Peyer's patch (tissue), 4 donors: ENCODE data around the gene MED28. TPM values are rescaled to one million over a fixed set of nuclear protein-coding genes. Genes with fewer than 3 reads are reported as not detected.

Experiments
- DNase-seq, 3 donors: peaks; one replicate each; pipeline ENCODE4 v3.0.0-alpha.2; 2017 to 2019
- H3K27ac ChIP-seq, 4 donors: fragments of 200-600 bp; sonication (generic); one replicate each; pipeline ENCODE4 v1.5.1; 2016 to 2019
- H3K27me3 ChIP-seq, 2 donors: fragments of 200-600 bp; sonication (generic); one replicate each; pipeline ENCODE4 v1.5.1; 2019
- H3K36me3 ChIP-seq, 3 donors: fragments of 200-600 bp; sonication (generic); one replicate each; pipeline ENCODE4 v1.5.1; 2016 to 2019
- H3K4me1 ChIP-seq, 4 donors: fragments of 200-600 bp; sonication (generic); one replicate each; pipeline ENCODE4 v1.5.1; 2016 to 2019
- H3K4me3 ChIP-seq, 4 donors: fragments of 200-600 bp; sonication (generic); 1 replicate in 3 of 4; 2 replicates in 1 of 4; pipeline ENCODE4 v1.5.1; 2016 to 2019; ENCODE audit warnings: mild to moderate bottlenecking in 1 of 4
- H3K9me3 ChIP-seq, 4 donors: fragments of 200-600 bp; sonication (generic); one replicate each; pipeline ENCODE4 v1.5.1; 2016 to 2019; ENCODE audit warnings: mild to moderate bottlenecking in 1 of 4
- POLR2A ChIP-seq, 2 donors: fragments of 450-650 bp; IDR thresholded peaks; one replicate each; pipeline ENCODE4 v1.5.1; 2017; ENCODE audit warnings: antibody characterized with exemption in 2 of 2, mild to moderate bottlenecking in 2 of 2, moderate library complexity in 2 of 2
- total RNA-seq, 4 donors: library from RNA; depleted of rRNA; stranded (reverse); fragments of >200 nt; gene quantifications; one replicate each; pipeline ENCODE4 v1.1.0, GENCODE V29; 2016
- TF ChIP-seq, protein P1 (sequence below), 6 experiments: fragments of 450-650 bp in 4 of 6; fragments of 200-600 bp in 2 of 6; sonication (generic) in 1 of 6; IDR thresholded peaks; one replicate each; pipeline ENCODE4 v1.5.1; 2017 to 2019; ENCODE audit warnings: antibody characterized with exemption in 6 of 6, mild to moderate bottlenecking in 3 of 6, moderate library complexity in 1 of 6

MED28 gene
- total RNA-seq, 4 donors from 2014 or later, result 12.6 to 21.0 (median 18.9) TPM

- no peak for DNase-seq
- Histone ChIP-seq H3K9me3 (no peaks in the 10 kb centered on the region), H3K4me1 (no peaks in the 10 kb centered on the region), H3K36me3 (no peaks in the 10 kb centered on the region), H3K27ac (no peak overlapping the region), H3K4me3 (no peak overlapping the region), H3K27me3 (no peaks in the 10 kb centered on the region)
- TF ChIP-seq, protein P1, sequence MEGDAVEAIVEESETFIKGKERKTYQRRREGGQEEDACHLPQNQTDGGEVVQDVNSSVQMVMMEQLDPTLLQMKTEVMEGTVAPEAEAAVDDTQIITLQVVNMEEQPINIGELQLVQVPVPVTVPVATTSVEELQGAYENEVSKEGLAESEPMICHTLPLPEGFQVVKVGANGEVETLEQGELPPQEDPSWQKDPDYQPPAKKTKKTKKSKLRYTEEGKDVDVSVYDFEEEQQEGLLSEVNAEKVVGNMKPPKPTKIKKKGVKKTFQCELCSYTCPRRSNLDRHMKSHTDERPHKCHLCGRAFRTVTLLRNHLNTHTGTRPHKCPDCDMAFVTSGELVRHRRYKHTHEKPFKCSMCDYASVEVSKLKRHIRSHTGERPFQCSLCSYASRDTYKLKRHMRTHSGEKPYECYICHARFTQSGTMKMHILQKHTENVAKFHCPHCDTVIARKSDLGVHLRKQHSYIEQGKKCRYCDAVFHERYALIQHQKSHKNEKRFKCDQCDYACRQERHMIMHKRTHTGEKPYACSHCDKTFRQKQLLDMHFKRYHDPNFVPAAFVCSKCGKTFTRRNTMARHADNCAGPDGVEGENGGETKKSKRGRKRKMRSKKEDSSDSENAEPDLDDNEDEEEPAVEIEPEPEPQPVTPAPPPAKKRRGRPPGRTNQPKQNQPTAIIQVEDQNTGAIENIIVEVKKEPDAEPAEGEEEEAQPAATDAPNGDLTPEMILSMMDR (IDR thresholded peaks at IDR 0.05), result no peak
- no peak for TF ChIP-seq POLR2A (IDR thresholded peaks at IDR 0.05)
These were observed 67.8 kb downstream of the MED28 start for GRCh38 chr4:17682222-17682566.

Other genes starting within 250 kb of the MED28 start
- gene QDPR, start 102.6 kb upstream of the MED28 start, total RNA-seq, result 10 to 100 TPM in 2 of 4 donors, 1 to 10 TPM in 2; 8.2 to 17.0 (median 12.5) TPM
- not detected for gene CLRN2, start 99.5 kb upstream of the MED28 start, total RNA-seq
- gene LAP3, start 37.4 kb upstream of the MED28 start, total RNA-seq, result 10 to 100 TPM; 41.4 to 79.2 (median 67.4) TPM
- not detected for gene FAM184B, start 167.0 kb downstream of the MED28 start, total RNA-seq
- 10 to 100 TPM; 15.1 to 21.7 (median 20.9) TPM for gene DCAF16, start 196.1 kb downstream of the MED28 start, total RNA-seq
- gene NCAPG, start 196.3 kb downstream of the MED28 start, total RNA-seq, result 10 to 100 TPM in 1 of 4 donors, 1 to 10 TPM in 3; 3.3 to 21.5 (median 3.5) TPM